ENCODE measurements around the gene ZNF439. TPM values are rescaled to one million over a fixed set of nuclear protein-coding genes. Genes with fewer than 3 reads are reported as not detected.

ZNF439 gene
- not detected in 5 replicates for total RNA-seq (2022; extraction: Qiagen RNA extraction)

GRCh38 chr19:11848594-11849469 is at the start of gene ZNF439:
ZNF439 (plus strand) TSS chr19:11848726; CDS start chr19:11848868, 142 bp downstream.

DNA sequence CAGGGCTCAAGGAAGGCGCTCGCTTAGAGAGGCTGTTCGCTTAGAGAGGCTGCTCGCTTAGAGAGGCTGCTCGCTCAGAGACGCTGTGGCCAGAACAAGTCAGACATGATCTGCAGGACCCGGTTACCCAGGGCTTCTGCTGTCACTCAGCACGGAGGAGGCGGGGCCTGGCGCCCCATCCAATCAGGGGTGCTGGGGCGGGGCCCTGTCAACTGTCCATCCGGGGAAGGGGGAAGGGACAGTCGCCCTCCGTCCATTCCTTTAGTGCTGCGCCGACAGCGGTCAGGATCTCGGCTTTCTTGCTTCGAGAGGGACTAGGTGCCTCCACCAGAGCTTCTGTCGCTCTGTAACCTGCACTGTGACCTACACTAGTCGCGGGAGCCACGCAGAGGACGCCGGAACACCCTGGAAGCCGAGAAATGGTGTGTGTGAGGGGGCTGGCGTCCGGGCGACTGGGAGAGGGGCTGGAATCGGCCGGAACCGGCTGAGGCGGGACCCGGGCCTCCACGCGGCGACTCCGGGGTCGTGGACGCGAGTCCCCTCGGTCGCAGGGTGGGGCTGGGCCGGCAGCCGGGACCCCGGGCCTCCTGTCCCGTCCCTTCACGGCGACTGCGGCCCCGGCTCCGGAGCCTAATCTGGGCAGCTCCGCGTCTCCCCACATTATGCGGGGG is 34.4 kb upstream of the ZNF439 start, which contains the start of gene ZNF440:
Gene ZNF440, plus strand, starts transcription at position 245 of the 671 bp plus-strand sequence. Its CDS starts 175 bp downstream, at position 420.

DNA sequence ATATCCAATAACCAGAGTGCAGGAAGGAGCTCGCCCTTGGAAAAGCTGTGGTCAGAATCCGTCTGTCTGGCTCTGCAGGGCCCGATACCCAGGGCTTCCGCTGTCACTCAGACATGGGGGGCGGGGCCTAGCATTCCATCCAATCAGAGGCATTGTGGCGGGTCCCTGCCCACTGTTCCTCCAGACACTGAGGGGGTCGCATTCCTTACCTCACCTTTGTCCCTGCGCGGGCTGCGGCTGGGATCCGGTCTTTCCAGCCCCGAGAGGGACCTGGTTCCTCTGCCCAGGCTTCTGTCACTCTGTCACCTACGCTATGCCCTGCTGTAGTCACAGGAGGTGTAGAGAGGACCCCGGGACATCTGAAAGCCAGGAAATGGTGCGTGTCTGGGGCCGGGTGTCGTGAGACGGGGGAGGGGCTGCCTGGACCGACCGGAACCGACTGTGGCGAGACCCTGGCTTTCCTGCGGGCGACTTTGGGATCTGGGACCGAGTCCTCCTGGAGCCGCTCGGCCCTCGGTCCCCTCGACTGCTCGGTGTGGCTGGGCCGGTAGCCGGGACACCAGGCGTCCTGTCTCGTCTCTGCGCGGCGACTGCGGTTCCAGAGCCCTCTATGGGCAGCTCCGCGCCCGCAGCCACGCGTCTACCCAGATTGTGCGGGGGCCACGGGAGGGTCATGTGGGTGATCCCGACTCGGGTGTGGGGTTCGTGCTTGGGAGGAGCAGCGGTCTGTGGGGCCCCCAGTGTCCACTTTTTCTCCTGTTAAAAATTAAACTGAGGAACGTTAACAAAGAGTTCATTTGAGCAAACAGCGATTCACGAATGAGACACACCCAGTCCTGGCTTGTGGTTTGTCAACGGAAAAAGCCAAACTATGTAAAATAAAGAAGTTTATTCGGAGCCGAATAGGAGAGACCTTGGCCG is 39.3 kb downstream of the ZNF439 start, which contains the start of gene ZNF69:
Gene ZNF69, plus strand, starts transcription at position 172 of the 921 bp plus-strand sequence. Its CDS starts 142 bp downstream, at position 314.

Other genes starting within 250 kb of the ZNF439 start
- 2.1 to 3.2 TPM (median 2.4 TPM) in 5 replicates for gene ZNF823, start 109.8 kb upstream of the ZNF439 start, total RNA-seq (2022; extraction: Qiagen RNA extraction)
- 0.01 TPM in 1 of 5 replicates, not detected in the others for gene ZNF441, start 81.7 kb upstream of the ZNF439 start, total RNA-seq (2022; extraction: Qiagen RNA extraction)
- gene ZNF491, start 50.2 kb upstream of the ZNF439 start, total RNA-seq (2022; extraction: Qiagen RNA extraction): not detected in 5 replicates
- 0.02 to 0.07 TPM (median 0.05 TPM) in 5 replicates for gene ZNF440, start 34.5 kb upstream of the ZNF439 start, total RNA-seq (2022; extraction: Qiagen RNA extraction)
- not detected in 5 replicates for gene ZNF69, start 39.1 kb downstream of the ZNF439 start, total RNA-seq (2022; extraction: Qiagen RNA extraction)
- gene ZNF700, start 76.4 kb downstream of the ZNF439 start, total RNA-seq (2022; extraction: Qiagen RNA extraction): 0.16 to 0.27 TPM (median 0.23 TPM) in 5 replicates
- not detected in 5 replicates for gene ZNF763, start 116.3 kb downstream of the ZNF439 start, total RNA-seq (2022; extraction: Qiagen RNA extraction)
- gene ZNF433, start 187.0 kb downstream of the ZNF439 start, total RNA-seq (2022; extraction: Qiagen RNA extraction): not detected in 5 replicates
- not detected in 5 replicates for gene ZNF878, start 204.2 kb downstream of the ZNF439 start, total RNA-seq (2022; extraction: Qiagen RNA extraction)
- 0.01 TPM in 1 of 5 replicates, not detected in the others for gene ZNF844, start 216.0 kb downstream of the ZNF439 start, total RNA-seq (2022; extraction: Qiagen RNA extraction)

Measured in A549 treated with dexamethasone at 1 μM for 4 hours (cell line).